Large intestine (tissue), 3 donors: ENCODE data around the gene PRXL2C. TPM values are rescaled to one million over a fixed set of nuclear protein-coding genes. Genes with fewer than 3 reads are reported as not detected.

ENCODE experiments used
- DNase-seq, 2 donors: peaks; one replicate each; pipeline versions ENCODE4 v3.0.0 to v3.0.0-alpha.2; 2013
- H3K27ac ChIP-seq: one replicate; pipeline ENCODE4 v1.5.1; 2013; ENCODE audit warnings: low read length
- H3K27me3 ChIP-seq: 2 replicates; pipeline ENCODE4 v1.6.1; 2013; ENCODE audit warnings: low read length; ENCODE audit not compliant: control insufficient read depth, insufficient read depth
- H3K36me3 ChIP-seq: 2 replicates; pipeline ENCODE4 v1.6.1; 2013; ENCODE audit warnings: low read length; ENCODE audit not compliant: control insufficient read depth, insufficient read depth
- H3K4me1 ChIP-seq: one replicate; pipeline ENCODE4 v1.6.1; 2013; ENCODE audit warnings: low read length; ENCODE audit not compliant: control insufficient read depth, insufficient read depth
- H3K4me3 ChIP-seq: one replicate; pipeline ENCODE4 v1.5.1; 2013; ENCODE audit warnings: low read length
- H3K9me3 ChIP-seq: one replicate; pipeline ENCODE4 v1.6.1; 2013; ENCODE audit warnings: mild to moderate bottlenecking, low read depth, low read length, moderate library complexity; ENCODE audit not compliant: control insufficient read depth
- WGBS: methylation state at CpG from one replicate; pipeline ENCODE4 v1.1.5; 2013; ENCODE audit warnings: low lambda C conversion rate; ENCODE audit not compliant: insufficient coverage; 5-methylcytosine and 5-hydroxymethylcytosine counted together
- polyA plus RNA-seq: library from polyadenylated mRNA; unstranded; fragments of 120-200 nt; gene quantifications from one replicate; pipeline ENCODE4 v1.2.1, GENCODE V29; 2013

The PRXL2C gene
- polyA plus RNA-seq, 1 donor = 5.9 TPM

DNA sequence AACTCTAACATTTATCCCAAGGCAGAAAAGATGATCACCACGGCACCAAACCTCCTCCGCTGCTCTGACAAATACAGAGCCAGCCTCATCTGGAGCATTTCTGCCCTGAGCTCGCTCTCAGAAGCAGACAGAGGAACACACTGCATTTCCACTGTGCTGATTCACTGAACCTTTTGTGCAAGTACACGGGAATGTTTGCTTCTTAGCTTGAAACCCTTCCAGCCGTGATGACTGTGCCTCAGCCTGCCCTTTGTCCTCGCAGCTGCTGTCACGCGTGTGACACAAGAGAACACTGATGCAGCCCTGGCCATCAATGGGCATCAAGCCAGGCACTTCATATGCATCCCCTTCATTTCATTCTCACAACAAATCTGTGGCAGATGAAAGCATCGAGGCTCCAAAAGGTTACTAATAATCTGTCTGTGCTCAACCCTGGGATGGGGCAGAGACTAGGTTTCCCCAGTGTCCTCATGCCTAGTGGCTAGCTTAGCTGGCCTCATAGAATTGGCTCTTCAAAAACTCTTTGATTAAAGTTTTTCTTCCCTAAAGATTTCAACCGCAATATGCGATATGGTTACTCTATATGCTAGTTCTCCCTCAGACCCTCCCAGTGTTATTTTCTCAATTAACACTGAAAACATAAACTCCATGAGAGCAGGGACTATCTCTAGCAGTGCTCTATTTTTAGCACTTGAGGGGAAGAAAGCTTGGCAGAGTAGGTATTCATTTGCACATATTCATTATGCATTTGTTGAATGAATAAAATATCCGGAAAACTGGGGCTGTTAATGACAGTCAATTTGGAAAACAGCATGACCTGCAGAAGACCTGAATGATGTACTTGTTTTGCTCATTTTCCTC, 42.8 kb downstream of the PRXL2C start:
- no peaks in the 10 kb centered on the region for H3K36me3 ChIP-seq
- no peaks in the 10 kb centered on the region for H3K9me3 ChIP-seq
- peaks cover 5% of the 10 kb centered on the region for H3K4me1 ChIP-seq
- H3K4me3 ChIP-seq = no peak overlapping the region
- peak; percentile 69 to 81 for DNase-seq
- H3K27ac ChIP-seq = peak overlapping the region; percentile 17
- whole genome bisulfite sequencing = 80% methylated on average over 1 of the region's 12 CpGs
- no peaks in the 10 kb centered on the region for H3K27me3 ChIP-seq

DNA sequence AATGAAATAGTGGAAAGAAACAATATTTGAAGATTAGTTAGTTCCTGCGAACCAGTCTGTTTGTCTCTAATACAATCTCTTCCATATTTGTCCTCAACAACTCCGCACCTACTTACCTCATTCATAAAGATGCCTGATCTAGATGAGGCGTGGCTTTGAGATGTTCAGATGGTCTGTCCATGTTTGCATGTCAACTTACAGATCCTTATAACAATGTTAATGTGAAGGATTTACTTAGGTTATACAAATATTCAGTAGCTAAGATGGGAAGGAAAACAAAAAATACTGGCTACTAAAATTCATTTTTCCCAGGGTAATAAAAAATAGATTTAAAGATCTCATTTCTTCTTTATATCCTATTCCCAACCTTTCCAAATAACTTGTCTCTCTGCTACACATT, 43.8 kb downstream of the PRXL2C start:
- no peaks in the 10 kb centered on the region for H3K36me3 ChIP-seq
- no peaks in the 10 kb centered on the region for H3K27me3 ChIP-seq
- DNase-seq = no peak
- peaks cover 5% of the 10 kb centered on the region for H3K4me1 ChIP-seq
- H3K27ac ChIP-seq = no peak overlapping the region
- H3K9me3 ChIP-seq = no peaks in the 10 kb centered on the region
- no peak overlapping the region for H3K4me3 ChIP-seq
- no CpG with 5 or more reads among the region's 3 CpGs for WGBS

DNA sequence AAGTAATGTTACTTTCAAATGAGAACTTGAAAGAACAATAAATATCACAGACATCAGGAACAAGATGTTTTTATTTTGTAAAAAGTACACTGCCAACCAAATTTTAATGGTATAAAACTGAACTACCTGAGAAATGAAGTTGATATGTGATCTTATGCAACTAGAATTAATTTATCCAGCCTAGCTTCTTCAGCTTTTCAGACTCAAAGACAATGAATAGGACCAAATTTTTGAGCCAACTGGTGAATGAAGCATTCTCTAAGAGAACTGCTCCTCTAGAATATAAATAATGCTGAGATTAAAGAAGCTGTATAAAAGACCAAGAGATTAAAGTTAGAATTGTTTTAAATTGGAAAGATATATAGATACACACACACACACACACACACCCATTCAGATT, 45.4 kb downstream of the PRXL2C start:
- H3K4me3 ChIP-seq = no peak overlapping the region
- no peaks in the 10 kb centered on the region for H3K9me3 ChIP-seq
- no peak overlapping the region for H3K27ac ChIP-seq
- no peaks in the 10 kb centered on the region for H3K36me3 ChIP-seq
- no peak for DNase-seq
- H3K4me1 ChIP-seq = peaks cover 5% of the 10 kb centered on the region
- no peaks in the 10 kb centered on the region for H3K27me3 ChIP-seq

DNA sequence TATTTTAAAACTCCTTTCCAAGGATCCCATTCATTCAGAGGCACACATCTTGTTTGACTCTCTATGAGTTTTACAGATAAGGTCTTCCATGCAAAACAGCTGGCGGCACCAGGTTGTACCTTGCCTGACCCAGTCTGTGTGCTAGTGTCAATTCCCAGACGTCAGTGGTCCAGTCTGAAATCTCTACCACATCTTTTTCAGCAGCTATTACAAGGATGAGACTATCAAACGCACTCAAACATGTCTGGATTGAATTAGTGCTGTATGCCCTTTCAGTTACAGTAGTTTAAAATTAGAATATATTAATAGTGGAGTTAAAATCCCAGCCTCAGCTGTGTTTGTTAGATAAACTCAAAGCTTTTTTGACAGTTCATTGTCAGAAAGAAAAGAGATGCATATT, 47.1 kb downstream of the PRXL2C start:
- Histone ChIP-seq H3K9me3 (no peaks in the 10 kb centered on the region), H3K4me1 (peaks cover 5% of the 10 kb centered on the region), H3K27ac (no peak overlapping the region), H3K27me3 (no peaks in the 10 kb centered on the region), H3K36me3 (no peaks in the 10 kb centered on the region), H3K4me3 (no peak overlapping the region)
- WGBS = 100% methylated on average over 1 of the region's 3 CpGs
- DNase-seq = no peak

DNA sequence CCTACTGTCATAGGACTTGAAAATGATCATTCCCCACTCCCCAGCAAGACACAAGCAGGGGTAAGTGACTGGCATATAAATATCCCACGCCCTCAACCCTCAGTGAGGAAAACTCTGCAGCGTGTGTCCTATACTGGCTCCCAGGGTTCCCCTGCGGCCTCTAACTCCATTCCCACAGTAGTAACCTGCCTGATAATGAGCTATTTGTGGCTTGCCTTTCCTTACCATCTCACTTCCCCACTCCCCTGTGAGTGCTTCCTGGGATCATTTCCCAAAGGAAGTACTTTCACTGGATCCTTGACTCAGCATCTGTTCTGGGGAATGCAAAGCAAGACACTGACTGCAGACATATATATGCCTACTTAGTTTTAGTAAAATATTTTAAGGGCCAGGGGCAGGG, 49.8 kb downstream of the PRXL2C start:
- no peak for DNase-seq
- WGBS = 83% methylated on average over 2 of the region's 3 CpGs

DNA sequence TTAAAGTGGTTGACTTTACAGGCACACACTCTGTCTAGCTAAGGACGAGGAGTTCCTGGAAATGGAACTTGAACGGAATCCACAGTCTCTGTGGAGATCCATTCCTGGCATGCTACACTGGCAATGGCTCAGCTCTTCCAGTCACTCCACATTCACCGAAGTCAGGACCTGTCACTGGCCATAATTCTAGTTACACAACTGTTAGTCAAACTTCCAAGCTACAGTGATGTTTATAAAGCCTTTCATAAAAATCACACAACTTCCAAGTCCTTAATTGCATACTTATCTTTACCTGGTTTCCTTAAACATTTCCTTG, 51.2 kb downstream of the PRXL2C start:
- no peaks in the 10 kb centered on the region for H3K27me3 ChIP-seq
- no CpG with 5 or more reads among the region's 3 CpGs for WGBS
- no peak overlapping the region for H3K27ac ChIP-seq
- no peaks in the 10 kb centered on the region for H3K4me1 ChIP-seq
- H3K36me3 ChIP-seq = no peaks in the 10 kb centered on the region
- no peak for DNase-seq
- H3K4me3 ChIP-seq = no peak overlapping the region
- no peaks in the 10 kb centered on the region for H3K9me3 ChIP-seq

More for the DNA sequence above, 49.8 kb downstream of the PRXL2C start:
- H3K27me3 ChIP-seq = no peaks in the 10 kb centered on the region
- H3K4me3 ChIP-seq = no peak overlapping the region
- H3K4me1 ChIP-seq = no peaks in the 10 kb centered on the region
- H3K9me3 ChIP-seq = no peaks in the 10 kb centered on the region
- no peaks in the 10 kb centered on the region for H3K36me3 ChIP-seq
- no peak overlapping the region for H3K27ac ChIP-seq

DNA sequence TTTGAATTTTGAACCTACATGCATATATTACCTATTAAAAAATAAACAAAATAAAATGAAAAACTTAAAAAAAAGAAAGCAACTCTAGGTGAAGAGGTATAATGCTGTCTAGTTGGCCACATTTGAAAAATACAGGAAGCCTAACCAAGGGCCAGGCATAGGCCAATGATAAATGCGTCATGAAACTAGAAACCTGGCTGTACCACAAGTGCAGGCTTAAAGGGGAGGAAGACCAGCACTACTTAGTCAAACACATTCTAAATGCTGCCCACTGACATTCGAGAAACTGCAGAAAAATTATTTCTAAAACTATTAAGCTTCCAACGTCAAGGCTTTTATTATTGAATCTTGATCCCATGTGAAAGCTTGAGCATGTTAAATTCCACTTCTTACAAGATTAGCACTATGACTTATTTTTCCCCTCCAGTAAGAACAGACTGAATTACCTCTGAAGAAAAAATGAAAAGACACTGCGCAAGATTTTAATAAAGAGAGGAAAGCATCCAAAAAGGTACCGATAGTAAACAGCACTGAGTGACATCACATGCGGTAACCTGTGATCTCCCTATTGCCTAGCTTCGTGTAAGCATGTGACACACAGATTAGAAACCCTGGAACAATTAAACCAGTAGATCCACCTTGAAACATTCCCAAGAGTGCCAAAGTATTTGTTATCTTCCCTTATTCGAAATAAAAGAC, 51.7 kb downstream of the PRXL2C start:
- Histone ChIP-seq H3K27ac (no peak overlapping the region), H3K4me3 (no peak overlapping the region), H3K27me3 (no peaks in the 10 kb centered on the region), H3K4me1 (no peaks in the 10 kb centered on the region), H3K36me3 (no peaks in the 10 kb centered on the region), H3K9me3 (no peaks in the 10 kb centered on the region)
- WGBS = 96% methylated on average over 3 of the region's 8 CpGs
- no peak for DNase-seq

DNA sequence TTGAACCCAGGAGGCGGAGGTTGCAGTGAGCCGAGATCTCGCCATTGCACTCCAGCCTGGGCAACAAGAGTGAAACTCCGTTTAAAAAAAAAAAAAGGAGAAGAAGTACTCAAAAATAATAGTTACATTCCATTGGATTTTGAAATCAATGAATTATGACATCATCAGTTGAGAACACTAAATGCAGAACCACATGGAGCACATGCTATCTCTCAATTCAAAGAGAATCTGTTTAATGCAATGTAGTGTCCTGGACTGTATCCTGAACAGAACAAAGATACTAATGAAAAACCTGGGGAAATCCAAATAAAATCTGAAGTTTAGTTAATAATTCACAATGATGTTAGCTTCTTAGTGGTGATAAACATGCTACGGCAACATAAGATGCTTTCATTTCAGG, 55.8 kb downstream of the PRXL2C start:
- H3K9me3 ChIP-seq = peaks cover 13% of the 10 kb centered on the region
- no peak for DNase-seq
- no peaks in the 10 kb centered on the region for H3K36me3 ChIP-seq
- WGBS = 100% methylated on average over 1 of the region's 5 CpGs
- H3K4me3 ChIP-seq = no peak overlapping the region
- H3K4me1 ChIP-seq = no peaks in the 10 kb centered on the region
- H3K27me3 ChIP-seq = no peaks in the 10 kb centered on the region
- H3K27ac ChIP-seq = no peak overlapping the region

DNA sequence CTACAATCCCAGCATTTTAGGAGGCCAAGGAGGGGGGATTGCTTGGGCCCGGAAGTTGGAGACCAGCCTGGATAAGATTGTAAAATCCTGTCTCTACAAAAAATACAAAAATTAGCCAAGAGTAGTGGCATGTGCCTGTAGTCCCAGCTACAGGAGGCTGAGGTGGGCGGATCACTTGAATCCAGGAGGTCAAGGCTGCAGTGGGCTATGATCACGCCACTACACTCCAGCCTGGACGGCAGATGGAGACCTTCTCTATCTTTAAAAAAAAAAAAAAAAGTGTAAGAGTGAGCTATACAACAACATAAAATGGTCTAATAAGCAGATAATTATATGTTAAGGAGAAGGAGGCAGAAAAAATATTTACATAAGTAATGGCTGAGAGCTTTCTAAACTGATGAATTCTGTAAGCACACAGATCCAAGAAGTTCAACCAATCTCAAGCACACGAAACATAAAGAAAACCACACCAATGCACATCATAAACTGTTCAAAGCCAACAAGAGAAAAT, 58.5 kb downstream of the PRXL2C start:
- WGBS = 93% methylated on average over 3 of the region's 5 CpGs
- Histone ChIP-seq H3K27me3 (no peaks in the 10 kb centered on the region), H3K27ac (no peak overlapping the region), H3K9me3 (peaks cover 13% of the 10 kb centered on the region), H3K4me3 (no peak overlapping the region), H3K36me3 (no peaks in the 10 kb centered on the region), H3K4me1 (no peaks in the 10 kb centered on the region)
- no peak for DNase-seq
